ENCODE results near the gene MYBPC2. TPM values are rescaled to one million over a fixed set of nuclear protein-coding genes. Genes with fewer than 3 reads are reported as not detected.

MYBPC2 gene
- total RNA-seq, 1 donor from 2014 or later = 0.07 TPM

DNA sequence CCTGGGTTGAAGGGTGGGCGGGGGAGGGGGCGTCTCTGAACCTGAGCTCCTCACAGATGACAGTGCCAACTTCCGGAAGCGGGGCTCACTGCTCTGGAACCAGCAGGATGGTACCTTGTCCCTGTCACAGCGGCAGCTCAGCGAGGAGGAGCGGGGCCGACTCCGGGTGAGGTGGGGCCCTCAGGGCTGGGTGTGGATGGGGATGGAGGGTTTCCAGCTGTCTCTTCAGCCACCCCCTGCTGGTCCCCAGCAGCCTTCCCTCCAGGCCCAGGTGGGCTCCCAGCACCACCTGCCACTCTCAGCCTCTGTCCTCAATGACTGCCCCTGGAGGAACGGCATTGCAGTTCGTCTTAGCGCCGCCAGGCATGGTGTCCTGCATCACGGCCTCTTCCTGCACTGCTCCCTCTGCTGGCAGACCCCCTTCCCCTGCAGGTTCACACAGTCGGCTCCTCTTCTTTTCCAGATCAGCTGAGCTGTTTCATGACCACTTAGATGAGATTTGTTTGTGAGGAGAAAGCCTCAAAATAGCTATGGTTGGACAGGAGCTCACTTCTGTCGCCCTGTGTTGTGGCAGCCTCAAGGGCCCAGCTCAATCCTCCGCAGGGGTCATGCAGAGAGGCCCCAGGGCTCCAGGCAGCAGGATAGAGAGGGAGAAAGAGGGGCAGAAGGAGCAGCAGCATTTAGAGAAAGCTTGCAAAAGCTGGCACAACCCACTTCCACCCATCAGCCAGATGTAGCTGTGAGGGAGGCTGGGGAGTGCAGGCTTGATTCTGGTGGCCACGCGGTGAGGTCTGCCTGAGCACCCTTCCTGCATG lies 46.4 kb downstream of the MYBPC2 start:
- intact Hi-C loops (cut with micrococcal nuclease) = no loop called here

DNA sequence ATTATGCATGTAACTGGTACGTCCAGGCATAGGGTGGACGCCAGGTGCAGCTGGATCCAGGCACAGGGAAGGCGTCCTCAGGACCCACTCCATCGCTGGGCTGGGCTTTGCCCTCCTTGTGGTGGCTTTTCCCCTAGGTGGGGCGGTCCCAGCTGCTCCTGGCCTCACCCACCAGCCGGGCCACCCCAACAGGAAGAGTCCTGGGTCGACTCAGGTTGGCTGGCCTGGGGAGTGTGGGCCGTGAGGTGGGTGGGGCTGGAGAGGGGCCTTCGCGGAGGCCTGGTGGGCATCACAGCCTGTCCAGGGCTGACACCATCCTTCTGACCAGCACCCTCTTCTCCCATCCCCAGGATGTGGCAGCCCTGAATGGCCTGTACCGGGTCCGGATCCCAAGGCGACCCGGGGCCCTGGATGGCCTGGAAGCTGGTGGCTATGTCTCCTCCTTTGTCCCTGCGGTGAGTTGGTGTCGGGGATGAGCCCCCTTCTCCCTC lies 47.1 kb downstream of the MYBPC2 start:
- intact Hi-C loops (cut with micrococcal nuclease) = no loop called here

DNA sequence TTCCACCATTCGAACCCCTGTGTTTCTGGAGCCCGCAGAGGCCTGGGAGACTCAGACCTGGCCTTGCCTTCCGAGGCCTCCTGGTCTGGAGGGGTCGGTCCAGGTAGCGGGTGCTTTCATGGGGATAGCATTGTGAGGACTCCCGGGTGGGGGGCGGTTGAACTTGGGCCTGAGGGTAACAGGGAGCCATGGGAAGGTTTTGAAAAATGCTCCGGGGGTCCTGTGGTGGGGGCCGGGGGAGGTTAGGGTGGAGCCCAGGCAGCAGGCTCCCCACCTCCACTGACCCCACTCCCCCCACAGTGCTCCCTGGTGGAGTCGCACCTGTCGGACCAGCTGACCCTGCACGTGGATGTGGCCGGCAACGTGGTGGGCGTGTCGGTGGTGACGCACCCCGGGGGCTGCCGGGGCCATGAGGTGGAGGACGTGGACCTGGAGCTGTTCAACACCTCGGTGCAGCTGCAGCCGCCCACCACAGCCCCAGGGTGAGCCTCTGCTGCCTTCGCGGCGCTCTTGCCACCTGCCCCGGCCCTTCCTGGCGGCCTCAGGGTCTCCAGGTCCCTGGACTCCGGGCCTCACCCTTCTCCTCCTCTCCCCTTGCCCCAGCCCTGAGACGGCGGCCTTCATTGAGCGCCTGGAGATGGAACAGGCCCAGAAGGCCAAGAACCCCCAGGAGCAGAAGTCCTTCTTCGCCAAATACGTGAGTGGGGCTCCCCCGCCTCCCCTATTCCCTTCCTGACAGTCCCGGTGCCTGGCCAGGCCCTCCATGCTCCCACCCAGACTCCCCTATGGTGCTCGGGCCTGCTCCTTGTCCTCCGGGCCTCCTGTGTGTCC lies 47.8 kb downstream of the MYBPC2 start:
- intact Hi-C loops (cut with micrococcal nuclease) = no loop called here

DNA sequence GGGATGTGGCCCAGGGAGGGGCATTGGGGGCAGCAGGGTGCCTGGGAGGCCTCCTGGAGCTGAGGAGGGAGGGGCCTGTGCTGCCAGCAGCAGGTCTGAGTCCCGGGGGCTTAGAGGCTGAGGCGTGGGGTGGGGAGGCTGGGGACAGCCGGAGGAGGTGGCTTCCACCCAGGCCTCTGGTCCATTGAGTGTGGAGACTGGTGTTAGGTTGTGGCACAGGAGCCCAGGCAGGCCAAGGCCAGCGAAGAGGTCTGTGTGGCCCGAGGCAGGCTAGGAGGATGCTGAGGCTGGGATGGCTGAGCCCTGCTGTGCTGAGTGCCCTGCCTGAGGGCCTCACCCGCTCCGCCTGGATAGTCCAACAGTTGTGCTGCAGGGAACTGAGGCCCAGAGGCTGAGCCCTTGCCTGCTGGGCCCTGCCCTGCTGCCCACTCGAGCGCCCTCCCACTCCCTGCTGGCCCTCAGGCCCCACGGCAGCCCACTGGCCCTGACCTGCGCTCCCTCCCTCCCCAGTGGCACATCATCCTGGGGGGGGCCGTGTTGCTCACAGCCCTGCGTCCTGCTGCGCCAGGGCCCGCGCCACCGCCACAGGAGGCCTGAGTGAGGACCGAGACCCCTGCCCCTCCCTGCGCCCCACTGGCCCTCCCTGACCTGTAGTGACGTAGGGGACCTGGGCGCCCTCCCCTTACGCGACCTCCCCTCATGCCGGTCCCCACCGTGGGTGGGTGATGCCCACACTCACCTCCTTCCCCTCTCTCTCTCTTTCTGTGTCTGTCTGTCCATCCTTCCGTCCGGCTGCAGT lies 48.9 kb downstream of the MYBPC2 start:
- intact Hi-C loops (cut with micrococcal nuclease) = no loop called here

DNA sequence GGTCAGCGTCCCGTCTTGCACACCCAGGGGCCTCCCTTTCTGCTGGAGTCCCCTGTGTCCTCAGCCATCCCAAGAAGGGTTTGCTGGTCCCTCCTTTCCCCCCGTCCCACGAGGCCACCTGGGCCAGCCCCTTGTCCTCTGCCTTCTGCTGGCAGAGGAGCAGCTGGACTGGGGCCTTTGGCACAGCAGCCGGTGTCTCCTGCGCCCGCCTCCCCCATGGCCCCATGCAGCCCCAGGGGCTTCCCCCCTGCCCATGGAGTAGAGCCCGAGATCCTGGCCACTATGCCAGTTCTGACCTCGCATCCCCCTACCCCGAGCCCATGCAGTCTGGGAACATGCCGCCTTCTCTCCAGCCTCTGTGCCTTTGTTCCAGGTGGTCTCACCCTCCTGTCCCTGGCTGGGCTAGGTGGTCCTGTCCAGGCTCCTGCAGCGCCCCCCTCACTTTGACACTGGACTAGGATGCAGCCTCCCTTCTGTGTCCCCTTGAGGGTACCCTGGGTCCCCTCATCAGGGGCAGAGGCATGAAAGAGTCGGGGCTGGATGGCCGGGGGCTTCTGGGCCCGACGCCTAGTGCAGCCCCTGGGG lies 49.7 kb downstream of the MYBPC2 start:
- intact Hi-C loops (cut with micrococcal nuclease) = no loop called here

DNA sequence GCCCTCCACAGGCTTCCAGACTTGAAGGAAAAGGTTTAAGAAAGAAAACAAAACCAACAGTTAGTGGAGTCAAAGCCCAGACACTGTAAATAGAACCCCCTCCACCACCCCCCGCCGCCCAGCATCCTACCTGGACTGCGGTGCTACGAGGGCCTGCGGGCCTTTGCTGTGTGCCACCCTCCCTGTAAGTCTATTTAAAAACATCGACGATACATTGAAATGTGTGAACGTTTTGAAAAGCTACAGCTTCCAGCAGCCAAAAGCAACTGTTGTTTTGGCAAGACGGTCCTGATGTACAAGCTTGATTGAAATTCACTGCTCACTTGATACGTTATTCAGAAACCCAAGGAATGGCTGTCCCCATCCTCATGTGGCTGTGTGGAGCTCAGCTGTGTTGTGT lies 50.2 kb downstream of the MYBPC2 start:
- intact Hi-C loops (cut with micrococcal nuclease) = no loop called here

DNA sequence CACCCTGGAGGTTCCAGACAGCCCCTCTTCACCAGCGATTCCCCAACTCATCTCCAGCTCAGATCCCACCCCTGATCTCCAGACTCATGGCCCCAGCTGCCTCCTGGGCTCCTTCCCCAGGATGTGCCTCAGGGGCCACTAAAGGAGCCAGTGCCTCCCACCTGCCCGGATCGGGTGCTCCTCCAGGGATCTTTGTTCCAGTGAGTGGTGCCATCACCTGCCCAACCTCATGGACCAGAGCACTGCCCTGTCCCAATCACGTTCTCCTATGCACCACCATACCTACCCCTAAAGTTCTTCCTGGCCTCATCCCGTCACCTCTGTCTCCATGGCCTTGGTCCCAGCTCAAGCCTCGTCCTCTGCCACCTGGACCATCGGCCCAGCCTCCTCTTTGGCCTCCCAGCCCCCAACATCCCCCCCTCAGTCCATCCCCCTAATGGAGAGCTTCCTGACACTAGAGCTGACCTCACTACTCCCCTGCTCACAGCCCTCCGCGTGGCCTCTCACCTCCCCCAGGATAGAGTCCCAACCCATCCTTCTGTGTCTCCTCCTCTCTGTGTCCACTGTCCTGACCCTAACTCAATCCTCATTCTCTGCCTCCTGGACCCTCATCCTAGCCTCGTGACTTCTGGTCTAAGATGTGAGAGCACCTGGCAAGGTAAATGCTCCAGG lies 52.7 kb downstream of the MYBPC2 start:
- intact Hi-C loops (cut with micrococcal nuclease) = no loop called here

DNA sequence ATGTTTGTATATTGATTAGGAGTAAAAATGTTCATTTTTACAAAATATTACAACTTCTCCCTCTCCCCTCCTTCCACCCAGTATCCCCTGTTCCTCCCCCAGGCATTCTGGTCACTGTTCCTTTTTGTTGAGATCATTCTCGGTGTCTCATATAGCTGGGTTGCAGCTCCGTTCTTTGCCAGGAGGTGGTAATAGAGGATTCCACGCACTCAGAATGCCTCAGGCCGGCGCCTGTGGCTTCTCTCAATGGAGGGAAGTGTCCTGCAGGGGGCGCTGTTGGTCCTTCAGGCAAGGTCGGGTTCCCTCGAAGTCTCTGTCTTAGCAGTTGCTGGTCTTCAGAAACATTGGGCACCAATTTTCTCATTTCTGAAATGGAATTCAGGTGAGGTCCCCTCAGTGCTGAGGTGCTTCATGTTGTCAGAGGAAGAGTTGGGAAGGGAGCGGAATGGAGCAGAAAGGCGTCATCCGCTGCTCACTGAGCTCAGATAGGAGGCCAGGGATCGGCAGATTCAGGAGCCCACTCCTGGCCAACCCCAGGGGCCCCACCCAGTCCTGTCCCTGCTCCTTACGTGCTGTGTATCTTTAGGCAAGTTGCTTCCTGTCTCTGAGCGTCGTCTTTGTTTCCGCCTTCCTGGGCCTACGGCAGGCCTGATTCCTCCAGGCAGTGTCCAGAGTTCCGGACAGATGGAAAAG lies 54.3 kb downstream of the MYBPC2 start:
- intact Hi-C loops (cut with micrococcal nuclease) = no loop called here

DNA sequence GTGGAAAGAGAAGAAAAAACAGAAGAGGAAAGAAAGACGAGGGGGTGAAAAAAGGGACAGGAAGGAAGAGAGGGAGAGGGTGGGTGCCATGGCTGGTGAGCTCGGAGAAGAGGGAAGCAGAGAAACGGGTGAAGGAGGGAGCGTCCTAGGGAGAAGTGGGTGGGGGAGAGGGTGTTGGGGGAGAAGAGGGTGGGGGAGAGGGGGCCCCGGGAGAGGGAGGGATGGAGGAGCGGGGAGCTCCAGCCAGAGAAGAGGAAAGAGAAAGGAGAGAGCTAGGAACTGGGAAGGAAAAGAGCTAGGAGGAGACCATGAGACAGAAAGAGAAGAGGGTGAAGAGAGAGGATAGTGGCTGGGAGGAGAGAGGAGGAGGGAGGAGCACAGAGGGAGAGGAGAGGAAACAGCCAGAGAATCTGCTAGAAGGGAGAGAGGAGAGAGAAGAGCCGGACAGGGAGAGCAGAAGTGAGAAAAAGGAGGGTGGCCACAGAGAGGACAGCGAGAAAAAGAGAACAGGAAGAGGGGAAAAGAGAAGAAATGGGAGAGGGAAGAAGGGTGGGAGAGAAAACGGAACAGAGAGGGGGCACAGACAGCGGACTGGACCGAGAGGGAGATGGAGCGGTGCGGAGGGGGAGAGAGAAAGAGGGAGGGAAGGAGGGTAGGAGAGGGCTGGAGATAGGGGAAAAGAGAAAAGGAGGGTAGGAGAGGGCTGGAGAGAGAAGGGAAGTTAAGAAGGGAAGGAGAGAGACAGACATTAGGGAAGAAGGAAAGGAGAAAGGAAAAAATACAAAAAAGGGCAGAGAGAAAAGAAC lies 55.9 kb downstream of the MYBPC2 start:
- intact Hi-C loops (cut with micrococcal nuclease) = no loop called here

DNA sequence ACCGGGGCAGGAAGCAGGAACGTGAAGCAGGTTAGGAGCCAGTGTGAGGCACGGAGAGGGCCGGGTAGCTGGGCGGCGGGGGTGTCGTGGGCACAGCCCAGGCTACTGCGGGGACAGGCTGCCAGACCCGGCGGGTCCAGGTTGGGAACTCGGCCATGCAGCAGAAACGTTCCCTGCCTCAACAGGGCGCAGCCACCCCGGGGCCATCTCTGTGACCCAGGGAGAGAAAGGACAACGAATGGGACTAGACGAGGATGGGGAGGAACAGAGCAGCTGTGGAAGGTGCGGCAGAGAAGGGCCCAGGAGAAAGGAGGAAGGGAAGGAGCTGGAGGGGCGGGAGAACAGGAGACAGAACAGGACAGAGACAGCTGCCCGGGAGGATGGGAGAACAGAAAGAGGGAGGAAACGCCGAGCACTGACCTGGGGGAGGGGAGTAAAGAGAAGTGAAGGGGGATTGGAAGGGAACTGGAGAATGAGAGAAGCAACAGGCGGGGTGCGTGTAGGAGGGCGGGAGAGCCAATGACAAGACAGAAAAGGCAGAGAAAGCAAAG lies 56.8 kb downstream of the MYBPC2 start:
- intact Hi-C loops (cut with micrococcal nuclease) = no loop called here

DNA sequence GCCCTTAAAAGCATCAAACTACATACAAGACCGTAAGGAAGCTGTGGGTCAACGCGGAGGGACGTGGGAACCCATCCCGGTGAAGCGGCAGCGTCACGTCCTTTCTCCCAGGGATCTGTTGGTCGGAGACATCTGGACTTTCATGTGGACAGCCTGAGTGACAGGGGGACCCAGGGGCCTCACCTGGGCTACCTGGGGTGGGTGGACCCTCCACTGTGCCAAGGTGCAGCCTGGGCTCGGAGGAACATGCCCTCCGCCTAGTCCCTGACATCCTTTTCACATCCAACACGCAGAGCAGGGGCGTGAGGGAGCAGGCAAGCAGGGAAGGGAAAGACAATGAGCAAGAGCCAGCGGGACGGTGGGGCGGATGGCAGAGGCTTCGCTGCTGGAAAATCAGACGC lies 57.7 kb downstream of the MYBPC2 start:
- intact Hi-C loops (cut with micrococcal nuclease) = no loop called here

DNA sequence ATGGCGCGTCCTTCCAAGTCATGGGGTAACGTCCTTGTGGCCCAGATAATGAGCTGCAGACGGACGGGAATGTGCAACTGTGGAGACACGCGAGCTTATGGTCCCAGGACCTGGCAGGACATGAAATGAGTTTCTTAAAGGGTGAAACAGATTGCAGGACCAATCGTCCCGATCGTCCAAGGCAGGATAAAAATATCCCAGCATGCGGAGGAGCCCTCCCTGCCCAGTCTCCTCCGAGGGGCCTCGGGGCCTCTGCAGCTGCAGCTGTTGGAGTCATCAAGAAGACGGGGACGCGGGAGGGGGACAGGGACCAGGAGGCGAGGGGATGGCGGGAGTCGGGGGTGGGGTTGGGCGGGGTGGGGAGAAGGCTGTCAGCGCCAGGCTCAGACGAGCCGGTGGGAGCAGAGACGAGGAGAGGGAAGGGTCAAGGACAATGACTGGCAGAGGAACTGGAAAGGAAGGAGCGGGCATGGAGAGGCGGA lies 58.3 kb downstream of the MYBPC2 start:
- intact Hi-C loops (cut with micrococcal nuclease) = no loop called here

DNA sequence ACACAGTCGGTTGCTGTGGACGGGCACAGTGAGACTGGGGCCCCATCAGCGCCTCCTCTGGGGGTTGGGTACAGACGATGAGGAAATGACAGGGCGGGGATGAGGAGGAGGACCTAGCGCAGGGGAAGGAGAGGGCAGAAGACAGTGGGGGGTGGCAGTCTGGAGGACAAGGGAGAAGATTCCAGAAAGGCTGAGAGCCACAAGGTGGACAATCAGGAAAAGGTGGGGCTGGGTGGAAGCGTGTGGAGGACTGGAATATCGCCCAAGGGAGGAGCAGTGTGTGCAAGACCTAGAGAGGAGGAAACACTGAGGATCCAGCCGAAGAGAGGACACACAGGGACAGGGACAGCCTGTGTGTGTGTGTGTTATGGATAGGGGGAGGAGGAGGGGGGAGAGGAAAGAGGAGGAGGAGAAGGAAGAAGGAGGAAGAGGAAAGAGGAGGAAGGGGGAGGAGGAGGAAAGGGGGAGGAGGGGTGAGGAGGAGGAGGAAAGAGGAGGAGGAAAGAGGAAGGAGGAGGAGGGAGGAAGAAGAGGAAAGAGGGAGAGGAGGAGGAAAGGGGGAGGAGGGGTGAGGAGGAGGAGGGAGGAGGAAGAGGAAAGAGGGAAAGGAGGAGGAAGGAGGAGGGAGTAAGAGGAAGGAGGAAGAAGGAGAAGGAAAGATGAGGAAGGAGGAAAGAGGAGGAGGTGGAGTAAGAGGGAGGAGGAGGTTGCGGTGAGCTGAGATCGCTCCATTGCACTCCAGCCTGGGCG lies 59.8 kb downstream of the MYBPC2 start:
- intact Hi-C loops (cut with micrococcal nuclease) = no loop called here

DNA sequence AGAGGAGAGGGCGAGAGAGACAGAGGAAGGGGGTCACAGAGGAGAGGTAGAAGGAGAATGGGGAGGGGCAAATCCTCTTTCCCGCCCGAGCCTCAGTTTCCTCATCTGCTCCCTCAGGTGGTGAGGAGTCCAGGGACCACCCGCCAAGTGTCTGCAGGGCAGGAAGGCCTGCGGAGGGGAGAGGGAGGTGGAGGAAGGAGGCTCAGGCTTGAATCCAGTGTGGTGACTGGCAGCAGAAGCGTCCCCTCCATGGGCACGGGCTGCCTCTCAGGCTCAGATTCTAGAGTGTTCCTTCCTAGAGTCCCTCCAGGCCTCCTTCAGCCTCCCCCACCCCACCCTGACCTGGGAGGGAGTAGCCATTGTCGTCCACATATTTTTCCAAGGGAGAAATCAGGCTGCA lies 60.5 kb downstream of the MYBPC2 start:
- intact Hi-C loops (cut with micrococcal nuclease) = no loop called here

DNA sequence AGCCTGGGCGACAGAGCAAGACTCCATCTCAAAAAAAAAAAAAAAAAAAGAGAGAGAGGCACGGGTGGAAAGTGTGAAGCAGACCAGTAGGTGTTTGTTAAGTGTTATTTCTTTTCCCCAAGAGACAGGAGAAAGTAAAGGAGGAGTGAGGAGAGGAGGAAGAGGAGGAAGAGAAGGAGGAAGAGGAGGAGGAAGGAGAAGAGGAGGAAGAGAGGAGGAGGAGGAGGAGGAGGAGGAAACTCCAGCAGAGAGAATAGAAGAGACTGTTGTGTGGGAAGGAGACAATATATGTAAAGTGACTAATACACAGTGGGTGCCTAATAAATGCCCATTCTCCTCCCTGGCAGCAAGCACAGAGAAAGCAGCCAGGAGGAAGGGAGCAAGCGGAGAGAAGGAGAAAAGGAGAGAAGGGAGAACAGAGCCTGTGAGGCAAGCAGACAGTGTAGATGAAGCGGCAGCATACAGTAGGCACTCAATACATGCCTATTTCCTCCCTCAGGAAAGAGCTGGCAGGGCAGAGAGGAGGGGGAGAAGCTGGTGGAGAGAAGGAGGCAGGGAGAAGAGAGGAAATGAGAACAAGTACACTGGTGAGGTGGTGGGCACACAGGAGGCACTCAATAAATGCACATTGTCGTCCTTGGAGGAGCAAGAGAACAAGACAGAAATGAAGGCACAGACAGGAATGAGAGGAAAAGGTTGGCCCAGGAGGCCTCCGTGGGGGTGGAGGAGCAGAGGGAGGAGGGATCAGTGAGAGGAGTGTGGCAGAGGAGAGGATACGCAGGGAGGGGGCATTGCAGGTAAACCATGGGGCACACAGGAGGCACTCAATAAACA lies 61.7 kb downstream of the MYBPC2 start:
- intact Hi-C loops (cut with micrococcal nuclease) = no loop called here

DNA sequence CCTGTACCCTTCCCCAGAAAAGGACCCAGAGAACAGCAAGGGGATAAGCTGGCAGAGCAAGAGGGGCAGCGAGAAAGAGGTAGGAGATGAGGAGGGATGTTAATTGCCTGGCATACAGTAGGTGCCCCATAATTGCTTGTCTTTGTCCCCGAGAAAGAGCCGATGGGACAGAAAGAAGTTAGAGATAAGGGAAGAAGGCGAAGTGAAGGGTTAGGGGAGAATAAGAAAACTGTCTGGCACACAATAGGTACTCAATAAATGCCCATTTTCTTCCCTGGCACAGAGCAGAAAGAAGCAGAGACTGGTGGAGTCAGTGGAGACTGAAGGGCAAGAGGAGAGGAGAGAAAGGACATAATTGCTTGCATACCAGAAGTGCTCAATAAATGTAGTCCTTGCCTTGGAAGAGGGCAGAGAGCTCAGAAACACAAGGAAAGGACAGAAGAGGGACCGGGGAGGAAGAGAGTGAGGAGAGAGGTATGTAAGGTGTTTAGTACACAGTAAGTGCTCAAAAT lies 62.4 kb downstream of the MYBPC2 start:
- intact Hi-C loops (cut with micrococcal nuclease) = no loop called here

Measured in T-helper 2 cell treated with Interferon-gamma antibody and Interleukin-4, amounts not matched to agents 100 ng/mL and 5 ng/mL, for 36 hours (primary cell).